Vagina (tissue), 2 donors: ENCODE measurements around the gene HOXC11. TPM values are rescaled to one million over a fixed set of nuclear protein-coding genes. Genes with fewer than 3 reads are reported as not detected.

Experiments
- DNase-seq, 2 donors: peaks; one replicate each; pipeline ENCODE4 v3.0.0-alpha.2; 2017; ENCODE audit errors: extremely low spot score in 2 of 2
- H3K27ac ChIP-seq: fragments of 200-600 bp; sonication (generic); one replicate; pipeline ENCODE4 v1.5.1; 2019
- H3K27me3 ChIP-seq: fragments of 200-600 bp; sonication (generic); one replicate; pipeline ENCODE4 v1.5.1; 2019
- H3K36me3 ChIP-seq, 2 donors: fragments of 200-600 bp; sonication (generic); one replicate each; pipeline ENCODE4 v1.5.1; 2017 to 2019
- H3K4me1 ChIP-seq: fragments of 200-600 bp; sonication (generic); one replicate; pipeline ENCODE4 v1.5.1; 2019
- H3K4me3 ChIP-seq, 2 donors: fragments of 200-600 bp; sonication (generic); 1 replicate in 1 of 2; 2 replicates in 1 of 2; pipeline ENCODE4 v1.5.1; 2016 to 2019
- H3K9me3 ChIP-seq: fragments of 200-600 bp; sonication (generic); one replicate; pipeline ENCODE4 v1.5.1; 2019
- POLR2A ChIP-seq, 2 donors: fragments of 450-650 bp; IDR thresholded peaks; one replicate each; pipeline ENCODE4 v1.6.1; 2017; ENCODE audit warnings: antibody characterized with exemption in 2 of 2, mild to moderate bottlenecking in 2 of 2, moderate library complexity in 2 of 2
- POLR2AphosphoS5 ChIP-seq, 2 donors: sonication (generic); formaldehyde crosslinking; IDR thresholded peaks; one replicate each; pipeline ENCODE4 v1.9.0; 2017; ENCODE audit warnings: antibody characterized with exemption in 2 of 2, mild to moderate bottlenecking in 2 of 2, low read depth in 1 of 2; ENCODE audit not compliant: insufficient read depth in 1 of 2
- intact Hi-C: fragments of 100-400 bp; cut with DNase I; formaldehyde crosslinking; loops from one replicate; pipeline ENCODE4 v1.15.1; 2023
- total RNA-seq: library from RNA; depleted of rRNA; stranded (reverse); fragments of >200 nt; gene quantifications from one replicate; pipeline ENCODE4 v1.2.3, GENCODE V29; 2016
- TF ChIP-seq, protein P1 (sequence below), 3 experiments: fragments of 450-650 bp in 2 of 3; fragments of 200-600 bp in 1 of 3; sonication (generic) in 1 of 3; IDR thresholded peaks; one replicate each; pipeline ENCODE4 v1.5.1; 2017 to 2019; ENCODE audit warnings: antibody characterized with exemption in 3 of 3, mild to moderate bottlenecking in 2 of 3, moderate library complexity in 2 of 3

The HOXC11 gene
- total RNA-seq, 1 donor from 2014 or later, result not detected

DNA sequence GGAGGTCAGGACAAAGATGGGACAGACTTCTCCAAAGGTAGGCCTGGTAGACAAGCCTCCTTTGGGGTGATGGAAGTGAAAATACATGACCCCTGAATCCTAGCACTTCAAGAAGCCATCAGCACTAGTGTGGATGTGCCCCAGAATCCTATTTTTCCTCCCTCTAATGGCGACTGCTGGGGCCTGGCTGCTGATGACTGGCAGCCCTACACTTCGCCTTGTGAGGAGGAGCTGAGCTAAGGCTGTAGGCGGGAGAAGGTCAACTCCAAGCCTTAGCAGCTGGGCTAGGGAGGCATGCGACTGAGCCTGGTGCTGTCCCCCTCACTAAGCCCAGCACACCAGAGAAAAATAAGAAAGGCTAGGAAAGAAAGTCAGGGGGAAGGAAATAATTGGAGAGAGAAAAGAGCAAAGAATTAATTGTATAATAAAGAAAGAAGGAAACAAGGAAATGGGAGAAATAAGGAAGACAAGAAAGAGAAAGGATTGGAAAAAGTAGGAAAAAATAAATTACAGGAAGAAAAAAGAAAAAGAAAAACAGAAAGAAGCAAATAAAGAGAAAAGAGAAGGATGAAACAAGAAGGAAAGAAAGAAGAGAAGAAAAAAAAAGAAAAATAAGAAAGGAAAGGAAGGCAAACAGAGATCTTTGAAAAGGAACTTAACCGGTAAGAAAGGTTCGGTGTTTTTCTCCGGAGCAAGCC, 7.3 kb downstream of the HOXC11 start:
- intact Hi-C loops, result no loop called here
- Histone ChIP-seq H3K36me3 (no peaks in the 10 kb centered on the region), H3K27ac (no peak overlapping the region), H3K27me3 (peaks cover 22% of the 10 kb centered on the region), H3K4me3 (no peak overlapping the region), H3K9me3 (no peaks in the 10 kb centered on the region), H3K4me1 (peaks cover 12% of the 10 kb centered on the region)
- DNase-seq, result no peak
- TF ChIP-seq POLR2AphosphoS5 (IDR thresholded peaks at IDR 0.05; ENCODE audit: insufficient read depth in 1 of 2, low read depth in 1 of 2) (no peak), POLR2A (IDR thresholded peaks at IDR 0.05) (no peak)
- TF ChIP-seq, protein P1, sequence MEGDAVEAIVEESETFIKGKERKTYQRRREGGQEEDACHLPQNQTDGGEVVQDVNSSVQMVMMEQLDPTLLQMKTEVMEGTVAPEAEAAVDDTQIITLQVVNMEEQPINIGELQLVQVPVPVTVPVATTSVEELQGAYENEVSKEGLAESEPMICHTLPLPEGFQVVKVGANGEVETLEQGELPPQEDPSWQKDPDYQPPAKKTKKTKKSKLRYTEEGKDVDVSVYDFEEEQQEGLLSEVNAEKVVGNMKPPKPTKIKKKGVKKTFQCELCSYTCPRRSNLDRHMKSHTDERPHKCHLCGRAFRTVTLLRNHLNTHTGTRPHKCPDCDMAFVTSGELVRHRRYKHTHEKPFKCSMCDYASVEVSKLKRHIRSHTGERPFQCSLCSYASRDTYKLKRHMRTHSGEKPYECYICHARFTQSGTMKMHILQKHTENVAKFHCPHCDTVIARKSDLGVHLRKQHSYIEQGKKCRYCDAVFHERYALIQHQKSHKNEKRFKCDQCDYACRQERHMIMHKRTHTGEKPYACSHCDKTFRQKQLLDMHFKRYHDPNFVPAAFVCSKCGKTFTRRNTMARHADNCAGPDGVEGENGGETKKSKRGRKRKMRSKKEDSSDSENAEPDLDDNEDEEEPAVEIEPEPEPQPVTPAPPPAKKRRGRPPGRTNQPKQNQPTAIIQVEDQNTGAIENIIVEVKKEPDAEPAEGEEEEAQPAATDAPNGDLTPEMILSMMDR (IDR thresholded peaks at IDR 0.05), result no peak

DNA sequence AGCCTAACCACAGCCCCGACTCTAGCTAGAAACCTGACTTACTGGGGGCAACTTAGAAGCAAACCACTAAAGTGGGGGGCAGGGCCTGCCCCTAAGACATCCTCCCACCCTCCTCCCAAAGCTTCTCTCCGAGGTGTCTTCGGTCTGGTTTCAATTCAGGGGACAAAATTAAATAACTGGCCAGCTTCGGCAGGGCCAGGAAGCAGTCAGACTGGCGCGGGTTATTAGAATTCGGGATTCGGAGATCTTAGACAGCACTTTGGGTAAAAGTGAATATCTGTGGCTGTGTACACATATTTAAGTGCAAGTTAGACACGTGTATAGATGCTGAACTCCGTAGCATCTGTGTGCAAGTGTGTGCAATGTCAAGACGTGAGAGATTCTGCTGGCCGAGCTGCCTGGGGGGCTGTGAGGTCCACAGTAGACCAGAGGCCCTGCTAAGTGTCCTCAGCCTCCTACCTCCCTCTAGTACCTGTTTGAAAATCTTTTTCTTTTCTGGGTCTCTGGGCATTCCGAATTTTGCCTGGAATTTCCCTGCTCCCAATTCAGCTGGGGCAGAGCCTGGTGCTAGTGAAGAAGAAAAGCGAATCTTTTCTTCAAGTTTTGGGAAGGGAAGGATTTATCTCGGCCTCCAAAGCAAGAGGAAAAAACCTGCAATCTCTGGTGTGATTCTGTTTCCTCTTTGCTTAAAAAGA, 8.0 kb downstream of the HOXC11 start:
- intact Hi-C loops, result no loop called here
- H3K4me1 ChIP-seq, result peaks cover 18% of the 10 kb centered on the region

GRCh38 chr12:53981634-53982565, 9.0 kb downstream of the HOXC11 start:
- Histone ChIP-seq H3K4me1 (peaks cover 24% of the 10 kb centered on the region), H3K4me3 (no peak overlapping the region), H3K27me3 (peaks cover 26% of the 10 kb centered on the region), H3K36me3 (no peaks in the 10 kb centered on the region), H3K27ac (no peak overlapping the region), H3K9me3 (no peaks in the 10 kb centered on the region)
- DNase-seq, result no peak
- TF ChIP-seq, protein P1 (IDR thresholded peaks at IDR 0.05), result no peak
- TF ChIP-seq POLR2AphosphoS5 (IDR thresholded peaks at IDR 0.05; ENCODE audit: insufficient read depth in 1 of 2, low read depth in 1 of 2) (no peak), POLR2A (IDR thresholded peaks at IDR 0.05) (no peak)
- intact Hi-C loops, result no loop called here

More for the DNA sequence above, 8.0 kb downstream of the HOXC11 start:
- H3K27me3 ChIP-seq, result peaks cover 24% of the 10 kb centered on the region
- no peak for TF ChIP-seq POLR2A (IDR thresholded peaks at IDR 0.05)
- no peak for TF ChIP-seq POLR2AphosphoS5 (IDR thresholded peaks at IDR 0.05; ENCODE audit: insufficient read depth in 1 of 2, low read depth in 1 of 2)
- TF ChIP-seq, protein P1 (IDR thresholded peaks at IDR 0.05), result no peak
- H3K9me3 ChIP-seq, result no peaks in the 10 kb centered on the region
- H3K27ac ChIP-seq, result no peak overlapping the region
- DNase-seq, result no peak
- no peaks in the 10 kb centered on the region for H3K36me3 ChIP-seq
- no peak overlapping the region for H3K4me3 ChIP-seq

DNA sequence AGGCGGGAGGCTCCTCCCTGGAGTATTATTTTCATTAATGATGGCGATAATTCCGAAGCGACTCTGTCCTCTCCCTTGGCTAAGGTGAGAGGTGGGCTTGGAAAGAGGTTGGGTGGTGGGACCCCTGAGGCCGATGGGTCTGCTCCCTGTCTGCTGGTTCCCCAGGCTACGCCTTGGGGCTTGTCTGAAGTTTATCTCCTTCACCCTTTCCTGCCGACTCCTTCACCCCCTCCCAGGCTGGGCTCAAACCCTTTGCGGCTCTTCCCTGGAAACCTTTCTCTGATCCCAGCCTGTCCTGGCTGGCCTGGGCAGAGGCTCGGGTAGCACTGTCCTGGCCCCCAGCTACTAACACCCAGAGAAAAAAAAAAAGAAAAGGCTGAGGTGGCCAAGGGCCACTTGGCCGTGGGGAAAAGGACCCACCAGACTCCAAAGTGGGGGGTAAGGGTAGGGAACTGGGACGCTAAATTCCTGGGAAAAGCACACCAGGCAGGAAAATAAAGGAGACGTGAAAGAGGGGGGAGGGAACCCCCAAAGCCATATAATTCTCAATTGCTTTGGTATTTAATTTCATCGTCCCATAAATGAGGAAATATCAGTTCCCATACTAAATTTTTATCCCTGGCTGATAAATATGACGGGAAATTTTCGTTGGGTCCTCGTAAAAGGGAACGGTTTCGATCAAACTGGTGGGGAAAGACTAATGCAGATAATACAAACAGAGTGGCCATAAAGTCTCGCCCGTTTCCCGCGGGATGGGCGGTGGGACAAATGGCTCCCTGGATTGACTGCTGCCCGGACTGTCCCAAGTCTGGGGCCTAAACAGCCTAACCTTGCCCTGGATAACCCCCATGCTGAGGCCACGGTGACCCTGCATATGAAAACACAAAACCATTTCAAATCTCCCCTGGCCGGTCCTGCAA, 10.0 kb downstream of the HOXC11 start:
- H3K9me3 ChIP-seq, result no peaks in the 10 kb centered on the region

More for the DNA sequence above, 10.0 kb downstream of the HOXC11 start:
- peaks cover 25% of the 10 kb centered on the region for H3K27me3 ChIP-seq
- peaks cover 24% of the 10 kb centered on the region for H3K4me1 ChIP-seq
- H3K27ac ChIP-seq, result no peak overlapping the region
- TF ChIP-seq, protein P1 (IDR thresholded peaks at IDR 0.05), result no peak
- TF ChIP-seq POLR2A (IDR thresholded peaks at IDR 0.05) (no peak), POLR2AphosphoS5 (IDR thresholded peaks at IDR 0.05; ENCODE audit: insufficient read depth in 1 of 2, low read depth in 1 of 2) (no peak)
- intact Hi-C loops, result no loop called here
- no peak for DNase-seq
- no peak overlapping the region for H3K4me3 ChIP-seq
- H3K36me3 ChIP-seq, result no peaks in the 10 kb centered on the region
